22Rv1 (cell line): ENCODE measurements around the gene MFSD2B.

Source experiments
- H3K27ac ChIP-seq: fragments of 450-650 bp; 2 replicates; pipeline ENCODE4 v1.5.1; 2017
- CTCF ChIP-seq: fragments of 450-650 bp; IDR thresholded peaks from 2 replicates; pipeline ENCODE4 v1.5.1; 2017; ENCODE audit warnings: mild to moderate bottlenecking
- ZFX ChIP-seq: fragments of 450-650 bp; IDR thresholded peaks from 2 replicates; pipeline ENCODE4 v1.6.1; 2017; ENCODE audit warnings: antibody characterized with exemption, borderline replicate concordance

MFSD2B gene

DNA sequence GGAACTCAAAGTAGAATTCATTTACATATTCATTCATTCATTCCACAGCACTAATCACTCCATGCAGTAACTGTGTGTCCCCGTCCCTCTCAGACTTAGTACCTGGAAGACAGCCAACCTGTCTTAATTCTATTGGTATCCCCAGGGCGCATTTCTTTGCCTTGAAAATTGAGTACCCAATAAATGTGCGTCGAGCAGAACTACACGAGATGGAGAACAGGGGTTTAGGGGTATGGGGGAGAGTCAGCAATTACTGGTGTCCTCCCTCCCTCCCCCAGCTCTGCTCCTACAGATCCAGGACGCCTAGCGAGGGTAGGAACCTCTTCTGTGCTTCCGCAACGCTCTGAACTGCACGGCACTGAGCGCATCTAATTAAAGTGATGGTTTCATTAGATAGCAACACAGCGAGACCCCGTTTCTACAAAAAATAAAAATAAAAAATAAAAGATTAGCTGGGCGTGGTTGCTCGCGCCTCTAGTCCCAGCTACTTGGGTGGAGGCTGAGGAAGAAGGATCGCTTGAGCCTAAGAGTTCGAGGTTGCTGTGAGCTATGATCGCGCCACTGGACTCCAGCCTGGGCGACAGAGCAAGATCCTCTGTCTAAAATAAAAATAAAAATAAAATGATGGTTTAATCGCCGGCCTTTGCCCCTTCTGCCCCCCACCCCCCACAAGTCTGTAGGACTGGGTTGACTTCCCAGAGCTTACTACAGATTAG, 39.0 kb downstream of the MFSD2B start:
- TF ChIP-seq CTCF: no peak
- TF ChIP-seq ZFX: no peak
- peak overlapping the region; percentile 77 for H3K27ac ChIP-seq

DNA sequence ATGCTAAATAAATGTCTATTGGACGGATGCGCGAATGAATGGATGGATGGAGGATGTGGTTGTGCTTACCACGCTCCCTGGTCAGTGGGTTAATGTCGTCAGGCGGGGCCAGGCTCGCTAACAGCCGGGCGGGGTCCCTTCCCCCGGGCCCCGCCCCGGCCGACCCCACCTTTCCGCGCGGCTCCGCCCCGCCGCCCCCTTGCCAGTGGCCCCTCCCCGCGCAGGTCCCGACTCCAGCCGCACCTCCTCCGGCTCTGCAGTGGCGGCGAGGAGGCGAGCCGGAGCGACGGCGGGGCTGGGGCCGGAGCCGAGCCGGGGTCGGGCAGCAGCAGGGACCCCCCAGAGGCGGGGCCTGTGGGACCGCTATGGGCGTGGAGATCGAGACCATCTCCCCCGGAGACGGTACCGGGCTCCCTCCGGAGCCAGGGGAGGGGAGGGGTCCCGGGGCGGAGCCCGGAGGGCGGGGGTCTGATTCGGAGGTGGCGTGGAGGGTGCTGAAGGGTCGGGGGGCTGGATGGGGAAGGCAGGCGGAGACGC, 39.7 kb downstream of the MFSD2B start, which contains the start of gene FKBP1B:
FKBP1B (plus strand) TSS at position 257 of the 537 bp plus-strand sequence; CDS start at position 366, 109 bp downstream.
- H3K27ac ChIP-seq: peak within 1 kb of the TSS; percentile 77
- TF ChIP-seq ZFX: no peak

GRCh38 chr2:24050041-24050979, 40.4 kb downstream of the MFSD2B start:
- peak overlapping the region; percentile 77 for H3K27ac ChIP-seq

GRCh38 chr2:24051833-24052232, 41.9 kb downstream of the MFSD2B start:
- peak overlapping the region; percentile 77 for H3K27ac ChIP-seq

More at GRCh38 chr2:24050041-24050979, 40.4 kb downstream of the MFSD2B start:
- TF ChIP-seq CTCF (no peak), ZFX (no peak)

DNA sequence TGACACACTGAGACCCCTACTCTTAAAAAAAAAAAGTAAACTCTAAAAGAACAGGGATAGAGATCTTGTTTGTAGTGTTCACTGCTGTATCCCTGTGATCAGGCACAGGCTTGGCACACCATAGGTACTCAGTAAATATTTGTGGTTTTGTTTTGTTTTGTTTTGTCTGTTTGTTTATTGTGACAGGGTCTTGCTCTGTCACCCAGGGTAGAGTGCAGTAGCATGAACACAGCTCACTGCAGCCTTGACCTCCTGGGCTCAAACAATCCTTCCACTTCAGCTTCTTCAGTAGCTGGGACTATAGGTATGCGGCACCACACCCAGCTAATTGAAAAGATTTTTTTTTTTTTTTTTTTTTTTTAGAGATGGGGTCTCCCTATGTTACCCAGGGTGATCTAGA, 43.1 kb downstream of the MFSD2B start:
- no peak overlapping the region for H3K27ac ChIP-seq
- TF ChIP-seq CTCF: no peak
- TF ChIP-seq ZFX: no peak

More at GRCh38 chr2:24051833-24052232, 41.9 kb downstream of the MFSD2B start:
- no peak for TF ChIP-seq CTCF
- no peak for TF ChIP-seq ZFX

GRCh38 chr2:24054366-24055010, 44.6 kb downstream of the MFSD2B start:
- no peak overlapping the region for H3K27ac ChIP-seq
- TF ChIP-seq CTCF: no peak
- TF ChIP-seq ZFX: no peak

GRCh38 chr2:24055750-24056149, 45.9 kb downstream of the MFSD2B start:
- H3K27ac ChIP-seq: no peak overlapping the region
- TF ChIP-seq CTCF: no peak
- no peak for TF ChIP-seq ZFX
